Upper lobe of left lung (tissue), 4 donors: ENCODE measurements around the gene SMARCB1.

ENCODE experiments used
- EP300 ChIP-seq, 4 donors: sonication (generic); formaldehyde crosslinking; IDR thresholded peaks; one replicate each; pipeline ENCODE4 v1.5.1; 2017; ENCODE audit warnings: antibody characterized with exemption in 4 of 4, control low read depth in 2 of 4
- POLR2A ChIP-seq, 4 donors: fragments of 450-650 bp; IDR thresholded peaks; one replicate each; pipeline ENCODE4 v1.5.1; 2016 to 2017; ENCODE audit warnings: antibody characterized with exemption in 4 of 4, mild to moderate bottlenecking in 2 of 4
- POLR2AphosphoS5 ChIP-seq, 2 donors: sonication (generic); formaldehyde crosslinking; IDR thresholded peaks; one replicate each; pipeline ENCODE4 v1.5.1; 2017; ENCODE audit warnings: antibody characterized with exemption in 2 of 2
- TF ChIP-seq, protein P1 (sequence below), 6 experiments: fragments of 450-650 bp in 4 of 6; fragments of 200-600 bp in 2 of 6; sonication (generic) in 2 of 6; IDR thresholded peaks; one replicate each; pipeline ENCODE4 v1.5.1; 2016 to 2019; ENCODE audit warnings: antibody characterized with exemption in 6 of 6

DNA sequence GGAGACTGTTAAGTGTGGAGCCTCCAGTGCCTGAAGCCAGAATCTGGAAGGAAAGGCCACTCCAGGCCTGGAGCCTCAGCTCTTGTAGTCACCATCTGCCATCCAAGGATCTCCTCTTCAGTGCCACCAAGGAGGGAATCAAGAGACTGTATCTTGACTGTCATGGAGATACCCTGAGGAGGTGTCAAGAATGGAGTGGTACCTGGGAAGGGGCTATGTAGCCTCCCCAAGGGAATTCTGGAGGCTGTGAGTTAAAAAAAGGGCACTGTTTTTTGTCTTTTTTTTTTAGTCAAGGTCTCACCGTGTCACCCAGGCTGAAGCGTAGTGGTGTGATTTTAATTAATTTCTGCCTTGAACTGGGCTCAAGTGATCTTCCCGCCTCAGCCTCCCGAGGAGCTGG lies 27.2 kb upstream of the SMARCB1 start:
- TF ChIP-seq, protein P1, sequence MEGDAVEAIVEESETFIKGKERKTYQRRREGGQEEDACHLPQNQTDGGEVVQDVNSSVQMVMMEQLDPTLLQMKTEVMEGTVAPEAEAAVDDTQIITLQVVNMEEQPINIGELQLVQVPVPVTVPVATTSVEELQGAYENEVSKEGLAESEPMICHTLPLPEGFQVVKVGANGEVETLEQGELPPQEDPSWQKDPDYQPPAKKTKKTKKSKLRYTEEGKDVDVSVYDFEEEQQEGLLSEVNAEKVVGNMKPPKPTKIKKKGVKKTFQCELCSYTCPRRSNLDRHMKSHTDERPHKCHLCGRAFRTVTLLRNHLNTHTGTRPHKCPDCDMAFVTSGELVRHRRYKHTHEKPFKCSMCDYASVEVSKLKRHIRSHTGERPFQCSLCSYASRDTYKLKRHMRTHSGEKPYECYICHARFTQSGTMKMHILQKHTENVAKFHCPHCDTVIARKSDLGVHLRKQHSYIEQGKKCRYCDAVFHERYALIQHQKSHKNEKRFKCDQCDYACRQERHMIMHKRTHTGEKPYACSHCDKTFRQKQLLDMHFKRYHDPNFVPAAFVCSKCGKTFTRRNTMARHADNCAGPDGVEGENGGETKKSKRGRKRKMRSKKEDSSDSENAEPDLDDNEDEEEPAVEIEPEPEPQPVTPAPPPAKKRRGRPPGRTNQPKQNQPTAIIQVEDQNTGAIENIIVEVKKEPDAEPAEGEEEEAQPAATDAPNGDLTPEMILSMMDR (IDR thresholded peaks at IDR 0.05): no peak
- TF ChIP-seq POLR2A (IDR thresholded peaks at IDR 0.05): no peak
- TF ChIP-seq POLR2AphosphoS5 (IDR thresholded peaks at IDR 0.05): no peak
- TF ChIP-seq EP300 (IDR thresholded peaks at IDR 0.05): no peak
